ENCODE results near the gene ANGEL2. TPM values are rescaled to one million over a fixed set of nuclear protein-coding genes. Genes with fewer than 3 reads are reported as not detected.

ANGEL2 gene
- total RNA-seq, 1 experiment from 2014 or later, result 27.0 TPM

- ChIA-PET POLR2A (ENCODE audit: unreplicated experiment) (no interaction called here), CTCF (no interaction called here)
- DNase-seq (no peak), ATAC-seq (no peak)
- no peaks in the 10 kb centered on the region for H3K9me2 ChIP-seq (replicated peaks; ENCODE audit: low read length)
- H3F3A ChIP-seq (ENCODE audit: low read length, unreplicated experiment), result no peaks in the 10 kb centered on the region
- H3K27ac ChIP-seq (ENCODE audit: low read length), result no peak overlapping the region
- intact Hi-C loops (cut with micrococcal nuclease), result no loop called here
- BruUV-seq (replicated peaks), result no TSS peak
- no peaks in the 10 kb centered on the region for H4K20me1 ChIP-seq (ENCODE audit: low read length)
- TF ChIP-seq EZH2 (IDR thresholded peaks at IDR 0.05; ENCODE audit: low read length, unreplicated experiment) (no peak), EZH2phosphoT487 (IDR thresholded peaks at IDR 0.05; ENCODE audit: borderline replicate concordance, low read length) (no peak)
- TF ChIP-seq, protein P1, sequence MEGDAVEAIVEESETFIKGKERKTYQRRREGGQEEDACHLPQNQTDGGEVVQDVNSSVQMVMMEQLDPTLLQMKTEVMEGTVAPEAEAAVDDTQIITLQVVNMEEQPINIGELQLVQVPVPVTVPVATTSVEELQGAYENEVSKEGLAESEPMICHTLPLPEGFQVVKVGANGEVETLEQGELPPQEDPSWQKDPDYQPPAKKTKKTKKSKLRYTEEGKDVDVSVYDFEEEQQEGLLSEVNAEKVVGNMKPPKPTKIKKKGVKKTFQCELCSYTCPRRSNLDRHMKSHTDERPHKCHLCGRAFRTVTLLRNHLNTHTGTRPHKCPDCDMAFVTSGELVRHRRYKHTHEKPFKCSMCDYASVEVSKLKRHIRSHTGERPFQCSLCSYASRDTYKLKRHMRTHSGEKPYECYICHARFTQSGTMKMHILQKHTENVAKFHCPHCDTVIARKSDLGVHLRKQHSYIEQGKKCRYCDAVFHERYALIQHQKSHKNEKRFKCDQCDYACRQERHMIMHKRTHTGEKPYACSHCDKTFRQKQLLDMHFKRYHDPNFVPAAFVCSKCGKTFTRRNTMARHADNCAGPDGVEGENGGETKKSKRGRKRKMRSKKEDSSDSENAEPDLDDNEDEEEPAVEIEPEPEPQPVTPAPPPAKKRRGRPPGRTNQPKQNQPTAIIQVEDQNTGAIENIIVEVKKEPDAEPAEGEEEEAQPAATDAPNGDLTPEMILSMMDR (conservative IDR thresholded peaks at IDR 0.05; ENCODE audit: low read depth, low read length), result no peak
- no peak overlapping the region for H3K4me2 ChIP-seq (ENCODE audit: low read length)
- no peaks in the 10 kb centered on the region for H3K9me3 ChIP-seq (ENCODE audit: low read length)
- no peaks in the 10 kb centered on the region for H3K36me3 ChIP-seq (ENCODE audit: low read depth, low read length)
- H3K9ac ChIP-seq (ENCODE audit: low read length), result no peak overlapping the region
- no peaks in the 10 kb centered on the region for H3K27me3 ChIP-seq (ENCODE audit: low read length)
- H3K4me3 ChIP-seq (ENCODE audit: low read length), result no peak overlapping the region
- H3K4me1 ChIP-seq (ENCODE audit: insufficient read depth, low read length), result peaks cover 5% of the 10 kb centered on the region
- no peak overlapping the region for H2AFZ ChIP-seq (ENCODE audit: low read length)
- H3K79me2 ChIP-seq (ENCODE audit: low read length), result no peaks in the 10 kb centered on the region
Observed at GRCh38 chr1:212955961-212956620, 59.6 kb downstream of the ANGEL2 start.

DNA sequence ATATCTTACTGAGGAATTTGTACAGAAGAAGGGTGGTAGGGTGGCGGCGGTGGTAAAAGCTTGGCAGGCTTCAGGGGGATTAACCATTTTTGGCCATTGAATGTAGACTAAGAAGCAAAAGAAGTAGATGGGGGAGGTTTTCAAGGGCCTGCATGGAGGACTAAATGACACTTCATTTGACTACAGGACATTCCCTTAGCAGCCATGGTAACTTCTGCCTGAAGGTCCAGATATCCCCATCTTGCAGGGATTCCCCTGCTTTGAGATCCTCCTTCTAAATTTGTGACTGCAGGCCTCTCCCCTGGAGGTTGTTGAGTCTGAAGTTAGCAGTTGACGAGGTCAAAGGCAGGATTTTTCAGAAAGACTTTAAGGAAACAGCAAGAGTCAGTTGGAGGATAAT is 60.6 kb downstream of the ANGEL2 start:
- TF ChIP-seq EZH2 (IDR thresholded peaks at IDR 0.05; ENCODE audit: low read length, unreplicated experiment) (no peak), EZH2phosphoT487 (IDR thresholded peaks at IDR 0.05; ENCODE audit: borderline replicate concordance, low read length) (no peak)
- TF ChIP-seq, protein P1 (conservative IDR thresholded peaks at IDR 0.05; ENCODE audit: low read depth, low read length), result no peak
- H3K9ac ChIP-seq (ENCODE audit: low read length), result no peak overlapping the region
- no peaks in the 10 kb centered on the region for H3K9me2 ChIP-seq (replicated peaks; ENCODE audit: low read length)
- H3K27ac ChIP-seq (ENCODE audit: low read length), result no peak overlapping the region
- POLR2A ChIA-PET (ENCODE audit: unreplicated experiment), result no interaction called here
- BruUV-seq (replicated peaks), result no TSS peak
- CTCF ChIA-PET, result no interaction called here
- no peak overlapping the region for H3K4me2 ChIP-seq (ENCODE audit: low read length)
- no peaks in the 10 kb centered on the region for H3K36me3 ChIP-seq (ENCODE audit: low read depth, low read length)
- H3F3A ChIP-seq (ENCODE audit: low read length, unreplicated experiment), result no peaks in the 10 kb centered on the region
- H3K79me2 ChIP-seq (ENCODE audit: low read length), result no peaks in the 10 kb centered on the region
- H3K4me3 ChIP-seq (ENCODE audit: low read length), result no peak overlapping the region
- peaks cover 9% of the 10 kb centered on the region for H3K4me1 ChIP-seq (ENCODE audit: insufficient read depth, low read length)
- H2AFZ ChIP-seq (ENCODE audit: low read length), result no peak overlapping the region
- intact Hi-C loops (cut with micrococcal nuclease), result no loop called here
- no peak for DNase-seq
- no peaks in the 10 kb centered on the region for H3K9me3 ChIP-seq (ENCODE audit: low read length)
- H4K20me1 ChIP-seq (ENCODE audit: low read length), result no peaks in the 10 kb centered on the region
- no peaks in the 10 kb centered on the region for H3K27me3 ChIP-seq (ENCODE audit: low read length)
- no peak for ATAC-seq

DNA sequence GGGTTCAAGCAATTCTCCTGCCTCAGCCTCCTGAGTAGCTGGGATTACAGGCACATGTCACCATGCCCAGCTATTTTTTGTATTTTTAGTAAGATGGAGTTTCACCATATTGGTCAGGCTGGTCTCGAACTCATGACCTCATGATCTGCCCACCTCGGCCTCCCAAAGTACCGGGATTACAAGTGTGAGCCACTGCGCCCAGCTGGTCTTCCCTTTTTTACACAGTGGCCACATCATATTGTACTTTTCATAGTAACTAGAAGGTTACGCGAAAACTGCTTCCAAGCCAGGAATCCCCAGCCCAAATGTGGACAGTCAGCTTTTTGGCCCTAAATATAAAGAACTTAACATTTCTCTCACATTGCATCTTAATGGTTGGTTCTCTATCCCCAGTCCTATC is 61.2 kb downstream of the ANGEL2 start:
- ATAC-seq (no peak), DNase-seq (no peak)
- no peak overlapping the region for H3K4me3 ChIP-seq (ENCODE audit: low read length)
- H3K9me2 ChIP-seq (replicated peaks; ENCODE audit: low read length), result no peaks in the 10 kb centered on the region
- H3F3A ChIP-seq (ENCODE audit: low read length, unreplicated experiment), result no peaks in the 10 kb centered on the region
- BruUV-seq (replicated peaks), result no TSS peak
- intact Hi-C loops (cut with micrococcal nuclease), result loop anchor here (5.0 kb wide), 1 partner anchor 97 kb away; the partner anchor contains the start of gene FLVCR1
- H3K4me1 ChIP-seq (ENCODE audit: insufficient read depth, low read length), result peaks cover 13% of the 10 kb centered on the region
- no peaks in the 10 kb centered on the region for H3K9me3 ChIP-seq (ENCODE audit: low read length)
- H3K27ac ChIP-seq (ENCODE audit: low read length), result no peak overlapping the region
- no peak overlapping the region for H3K4me2 ChIP-seq (ENCODE audit: low read length)
- H3K36me3 ChIP-seq (ENCODE audit: low read depth, low read length), result no peaks in the 10 kb centered on the region
- CTCF ChIA-PET, result no interaction called here
- H3K9ac ChIP-seq (ENCODE audit: low read length), result no peak overlapping the region
- no peaks in the 10 kb centered on the region for H4K20me1 ChIP-seq (ENCODE audit: low read length)
- TF ChIP-seq EZH2 (IDR thresholded peaks at IDR 0.05; ENCODE audit: low read length, unreplicated experiment), result no peak
- TF ChIP-seq, protein P1 (conservative IDR thresholded peaks at IDR 0.05; ENCODE audit: low read depth, low read length), result no peak
- TF ChIP-seq EZH2phosphoT487 (IDR thresholded peaks at IDR 0.05; ENCODE audit: borderline replicate concordance, low read length), result no peak
- POLR2A ChIA-PET (ENCODE audit: unreplicated experiment), result no interaction called here
- no peak overlapping the region for H2AFZ ChIP-seq (ENCODE audit: low read length)
- H3K79me2 ChIP-seq (ENCODE audit: low read length), result no peaks in the 10 kb centered on the region
- no peaks in the 10 kb centered on the region for H3K27me3 ChIP-seq (ENCODE audit: low read length)
